HEK293T (cell line): Measurements from ENCODE around the gene NOSTRIN.
"Not testable (repeated sequence)": the region's sequence is repeated elsewhere in the genome, so short reads cannot be mapped to it uniquely, and the experiment has no call there.

Source experiments
- CTCF ChIA-PET: fragments of 350-600 bp; formaldehyde crosslinking; extraction: SDS; loops from one replicate; lab custom pipeline; 2021; ENCODE audit warnings: antibody characterized with exemption, inconsistent platforms; lab: Yijun Ruan, JAX
- POLR2A ChIA-PET: fragments of 350-600 bp; formaldehyde crosslinking; extraction: SDS; loops from one replicate; lab custom pipeline; 2020; ENCODE audit warnings: antibody characterized with exemption, inconsistent platforms; lab: Yijun Ruan, JAX
- DNase-seq: peaks from one replicate; pipeline ENCODE4 v3.0.0; 2012; ENCODE audit warnings: mixed read lengths; ENCODE audit errors: extremely low spot score
- ARNT ChIP-seq: fragments of 450-650 bp; IDR thresholded peaks from 2 replicates; pipeline ENCODE4 v1.6.1; 2017; ENCODE audit warnings: mild to moderate bottlenecking
- BHLHE40 ChIP-seq: fragments of 450-650 bp; IDR thresholded peaks from 2 replicates; pipeline ENCODE4 v1.6.1; 2016; ENCODE audit warnings: mild to moderate bottlenecking, moderate library complexity, borderline replicate concordance
- CTBP1 ChIP-seq: fragments of 450-650 bp; IDR thresholded peaks from 2 replicates; pipeline ENCODE4 v1.6.1; 2016; ENCODE audit warnings: borderline replicate concordance
- ELF4 ChIP-seq: fragments of 450-650 bp; IDR thresholded peaks from 2 replicates; pipeline ENCODE4 v1.6.1; 2017; ENCODE audit warnings: antibody characterized with exemption
- FOXA1 ChIP-seq: fragments of 450-650 bp; IDR thresholded peaks from 2 replicates; pipeline ENCODE4 v1.6.1; 2016; ENCODE audit warnings: mild to moderate bottlenecking
- FOXK2 ChIP-seq: fragments of 450-650 bp; IDR thresholded peaks from 2 replicates; pipeline ENCODE4 v1.6.1; 2016; ENCODE audit warnings: mild to moderate bottlenecking
- FOXM1 ChIP-seq: fragments of 450-650 bp; IDR thresholded peaks from 2 replicates; pipeline ENCODE4 v1.6.1; 2017; ENCODE audit warnings: mild to moderate bottlenecking, borderline replicate concordance
- HDGF ChIP-seq: fragments of 450-650 bp; IDR thresholded peaks from 2 replicates; pipeline ENCODE4 v1.6.1; 2017; ENCODE audit warnings: antibody characterized with exemption, borderline replicate concordance
- L3MBTL2 ChIP-seq: fragments of 450-650 bp; conservative IDR thresholded peaks from 2 replicates; pipeline ENCODE4 v1.6.1; 2016; ENCODE audit warnings: mild to moderate bottlenecking
- LEF1 ChIP-seq: fragments of 450-650 bp; IDR thresholded peaks from 2 replicates; pipeline ENCODE4 v1.6.1; 2017; ENCODE audit warnings: mild to moderate bottlenecking, borderline replicate concordance
- NFRKB ChIP-seq: fragments of 450-650 bp; IDR thresholded peaks from 2 replicates; pipeline ENCODE4 v1.6.1; 2016; ENCODE audit warnings: mild to moderate bottlenecking, moderate library complexity
- SP1 ChIP-seq: fragments of 450-650 bp; IDR thresholded peaks from 2 replicates; pipeline ENCODE4 v1.6.1; 2017
- SUZ12 ChIP-seq: fragments of 450-650 bp; IDR thresholded peaks from 2 replicates; pipeline ENCODE4 v1.6.1; 2016; ENCODE audit warnings: mild to moderate bottlenecking
- TARDBP ChIP-seq: fragments of 450-650 bp; IDR thresholded peaks from 2 replicates; pipeline ENCODE4 v1.6.1; 2016
- ZNF384 ChIP-seq: fragments of 450-650 bp; IDR thresholded peaks from 2 replicates; pipeline ENCODE4 v1.6.1; 2016
- TF ChIP-seq, protein P1 (sequence below): fragments of 450-650 bp; IDR thresholded peaks from 2 replicates; pipeline ENCODE4 v1.6.1; 2016

The NOSTRIN gene

GRCh38 chr2:168767258-168767657 lies 35.2 kb upstream of the NOSTRIN start:
- ChIA-PET POLR2A (interaction anchor here (0.6 kb wide), 1 partner anchor 338 kb away, joined by 3 read pairs; no protein-coding TSS in a partner anchor), CTCF (no interaction called here)
- no peak for DNase-seq
- no peak for TF ChIP-seq TARDBP

DNA sequence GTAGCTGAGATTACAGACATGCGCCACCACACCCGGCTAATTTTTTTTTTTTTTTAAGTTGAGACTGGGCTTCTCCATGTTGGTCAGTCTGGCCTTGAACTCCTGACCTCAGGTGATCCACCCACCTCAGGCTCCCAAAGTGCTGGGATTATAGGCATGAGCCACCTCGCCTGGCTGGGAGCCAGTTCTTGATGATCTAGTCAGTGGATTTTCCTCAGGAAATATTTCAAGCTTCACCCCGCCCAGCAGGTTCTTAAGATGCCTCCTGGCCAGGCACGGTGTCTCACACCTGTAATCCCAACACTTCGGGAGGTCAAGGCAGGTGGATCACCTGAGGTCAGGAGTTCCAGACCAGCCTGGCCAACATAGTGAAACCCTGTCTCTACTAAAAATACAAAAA lies 34.1 kb upstream of the NOSTRIN start:
- POLR2A ChIA-PET, DNase-seq, CTCF ChIA-PET: not testable (repeated sequence)

DNA sequence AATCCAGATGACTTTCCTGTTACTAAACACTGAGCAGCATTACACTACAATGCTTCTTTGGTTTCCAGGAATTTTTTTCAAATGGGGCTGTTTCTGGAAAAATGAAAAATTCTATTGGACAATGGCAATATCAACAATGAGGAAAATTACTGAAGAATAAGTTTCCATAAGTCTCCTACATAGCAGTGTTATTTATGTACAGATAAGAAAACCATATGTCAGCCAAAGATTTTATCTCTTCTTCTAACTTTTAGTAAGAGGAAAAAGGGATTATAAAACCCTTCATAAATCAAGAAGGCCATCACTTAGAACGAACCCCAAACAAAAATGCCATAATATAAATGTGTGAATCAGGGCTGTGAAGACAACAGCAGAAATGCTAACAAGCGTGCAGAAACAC lies 31.6 kb upstream of the NOSTRIN start:
- ChIA-PET CTCF (no interaction called here), POLR2A (no interaction called here)
- TF ChIP-seq LEF1 (no peak), SUZ12 (no peak), CTBP1 (no peak), ELF4 (no peak), SP1 (no peak), ARNT (no peak), FOXM1 (no peak), L3MBTL2 (no peak), FOXK2 (no peak), ZNF384 (no peak), FOXA1 (no peak), HDGF (no peak), TARDBP (no peak), BHLHE40 (no peak)
- TF ChIP-seq, protein P1, sequence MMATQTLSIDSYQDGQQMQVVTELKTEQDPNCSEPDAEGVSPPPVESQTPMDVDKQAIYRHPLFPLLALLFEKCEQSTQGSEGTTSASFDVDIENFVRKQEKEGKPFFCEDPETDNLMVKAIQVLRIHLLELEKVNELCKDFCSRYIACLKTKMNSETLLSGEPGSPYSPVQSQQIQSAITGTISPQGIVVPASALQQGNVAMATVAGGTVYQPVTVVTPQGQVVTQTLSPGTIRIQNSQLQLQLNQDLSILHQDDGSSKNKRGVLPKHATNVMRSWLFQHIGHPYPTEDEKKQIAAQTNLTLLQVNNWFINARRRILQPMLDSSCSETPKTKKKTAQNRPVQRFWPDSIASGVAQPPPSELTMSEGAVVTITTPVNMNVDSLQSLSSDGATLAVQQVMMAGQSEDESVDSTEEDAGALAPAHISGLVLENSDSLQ: no peak
- no peak for DNase-seq

DNA sequence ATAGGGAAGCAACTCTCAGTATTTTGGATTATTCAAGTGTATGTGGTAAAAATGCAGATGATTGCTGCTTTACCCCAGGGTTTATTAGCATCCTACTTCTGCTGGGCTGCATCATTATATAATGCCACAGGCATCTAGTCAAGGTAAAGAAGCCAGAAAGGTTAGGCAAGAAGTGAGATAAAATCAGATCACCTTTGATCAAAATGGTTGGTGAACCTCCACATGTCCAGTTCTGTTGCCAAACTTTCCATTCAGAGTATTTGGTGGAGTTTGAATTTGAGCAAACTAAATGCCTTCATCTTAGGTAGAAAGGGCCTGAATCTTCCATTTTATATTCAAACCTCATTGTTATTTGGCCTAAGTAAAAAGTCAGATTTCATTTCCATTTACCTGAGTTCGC lies 29.7 kb upstream of the NOSTRIN start:
- TF ChIP-seq CTBP1 (no peak), NFRKB (no peak), SUZ12 (no peak), LEF1 (no peak), ELF4 (no peak), ARNT (no peak), HDGF (no peak), ZNF384 (no peak), FOXK2 (no peak), TARDBP (no peak), FOXM1 (no peak), BHLHE40 (no peak), SP1 (no peak)
- no peak for DNase-seq
- CTCF ChIA-PET: no interaction called here
- POLR2A ChIA-PET: no interaction called here

DNA sequence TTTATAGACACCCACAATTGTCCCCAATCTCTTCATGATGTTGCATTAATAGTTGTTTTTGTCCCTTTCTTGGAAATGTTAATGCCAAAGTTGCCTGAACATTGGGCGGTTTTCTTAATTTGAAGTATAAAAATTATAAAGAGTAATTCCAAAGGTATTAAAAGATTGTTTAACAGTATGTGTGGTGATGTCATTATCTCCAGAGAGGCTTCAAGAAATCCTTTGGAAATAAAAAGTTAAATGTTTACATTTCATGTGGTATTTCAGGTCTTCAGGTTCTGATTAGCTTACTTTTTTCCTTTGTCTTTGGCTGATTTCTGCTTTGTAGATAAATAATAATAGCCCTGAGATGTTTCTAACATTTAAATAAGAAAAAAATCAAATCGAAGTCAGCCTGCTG lies 29.3 kb upstream of the NOSTRIN start:
- TF ChIP-seq NFRKB (no peak), CTBP1 (no peak), SP1 (no peak), FOXA1 (no peak), FOXM1 (no peak), L3MBTL2 (no peak), ZNF384 (no peak), BHLHE40 (no peak), ELF4 (no peak), FOXK2 (no peak), HDGF (no peak), SUZ12 (no peak), ARNT (no peak), TARDBP (no peak), LEF1 (no peak)
- TF ChIP-seq, protein P1: no peak
- ChIA-PET POLR2A (no interaction called here), CTCF (interaction anchor here (1.8 kb wide), 1 partner anchor 148 kb away, joined by 5 read pairs; no protein-coding TSS in a partner anchor)
- DNase-seq: no peak

DNA sequence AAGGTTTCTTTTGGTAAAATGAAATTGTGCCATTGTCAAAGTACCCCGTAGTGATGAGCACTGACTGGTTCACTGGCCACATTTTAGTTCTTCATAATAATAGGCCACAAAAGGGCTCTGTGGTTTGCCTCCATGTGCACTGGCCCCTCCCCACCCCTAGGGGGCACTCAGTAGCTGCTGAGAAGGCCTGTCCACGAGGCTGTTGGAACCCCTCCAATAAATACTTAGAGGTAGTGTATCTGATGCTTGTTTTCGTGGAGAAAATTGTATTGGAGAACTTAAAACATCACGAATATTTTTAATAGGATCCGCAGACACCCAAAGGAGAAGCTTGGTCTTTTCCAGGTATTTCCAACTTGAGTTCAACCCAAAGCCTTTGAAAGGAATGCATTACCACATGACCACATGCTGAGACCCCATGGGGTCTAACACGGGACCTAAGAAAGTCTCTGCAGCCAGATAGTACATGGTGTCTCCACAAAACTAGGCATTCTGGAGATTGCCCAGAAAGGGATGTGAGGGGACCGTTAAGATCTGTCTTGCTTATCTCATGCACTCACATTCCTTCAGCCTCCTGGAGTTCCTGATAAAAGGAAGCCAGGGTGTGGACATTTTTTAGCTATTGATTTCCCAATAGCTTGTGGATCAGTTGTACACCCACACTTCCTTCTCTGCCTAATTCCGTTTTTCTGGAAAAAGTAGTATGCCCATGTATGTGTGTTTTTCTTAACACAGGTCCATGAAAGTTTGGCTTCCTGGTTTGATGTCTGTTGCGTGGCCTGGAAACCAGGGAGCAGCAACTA lies 28.5 kb upstream of the NOSTRIN start:
- CTCF ChIA-PET: interaction anchor here (0.6 to 1.8 kb wide), 5 partner anchors 10 to 303 kb away, joined by 3 to 5 read pairs (median 3); no protein-coding TSS in a partner anchor
- DNase-seq: peak; percentile 72
- TF ChIP-seq L3MBTL2: peak; percentile 31; the same call in 1 of the 2 replicates
- no peak for TF ChIP-seq CTBP1
- no peak for TF ChIP-seq FOXA1
- POLR2A ChIA-PET: no interaction called here

- POLR2A ChIA-PET: no interaction called here
- CTCF ChIA-PET: no interaction called here
- TF ChIP-seq BHLHE40 (no peak), L3MBTL2 (no peak), FOXM1 (no peak), HDGF (no peak), SUZ12 (no peak), ARNT (no peak)
- DNase-seq: no peak
Observed at GRCh38 chr2:168775837-168776236, 26.6 kb upstream of the NOSTRIN start.
